Measurements from ENCODE around the gene CAMK1D. TPM values are rescaled to one million over a fixed set of nuclear protein-coding genes. Genes with fewer than 3 reads are reported as not detected.

CAMK1D gene
- total RNA-seq, 1 experiment from 2014 or later = 6.3 TPM

- DNase-seq = no peak
- Histone ChIP-seq H2BK12ac (ENCODE audit: insufficient read length, low read depth, low read length) (no peak overlapping the region), H3K4me1 (ENCODE audit: insufficient read depth, low read length) (peaks cover under 1% of the 10 kb centered on the region; the same call in 1 of the 2 replicates), H2BK120ac (ENCODE audit: low read depth, low read length, poor library complexity, severe bottlenecking) (no peak overlapping the region), H3K4me2 (ENCODE audit: insufficient read depth, insufficient read length, low read length) (peak overlapping the region; percentile 68), H3K79me1 (ENCODE audit: insufficient read depth, low read depth, low read length, poor library complexity, severe bottlenecking) (no peaks in the 10 kb centered on the region), H3K27ac (ENCODE audit: insufficient read length, low read depth, low read length) (no peak overlapping the region), H3T11ph (ENCODE audit: low read length) (no peak overlapping the region), H3K4ac (ENCODE audit: low read depth, low read length) (no peak overlapping the region), H2BK5ac (ENCODE audit: insufficient read length, low read length) (no peak overlapping the region), H3K9me3 (ENCODE audit: control insufficient read depth, low read depth, low read length) (no peaks in the 10 kb centered on the region), H3K56ac (ENCODE audit: insufficient read length, low read depth, low read length) (no peak overlapping the region), H4K20me1 (ENCODE audit: control insufficient read depth, insufficient read depth, insufficient read length) (no peaks in the 10 kb centered on the region), H3K23me2 (ENCODE audit: insufficient read length, low read depth, low read length, poor library complexity, severe bottlenecking) (peaks cover 17% of the 10 kb centered on the region), H2AK5ac (ENCODE audit: insufficient read length, low read length) (no peak overlapping the region), H2BK15ac (ENCODE audit: low read depth, low read length) (no peak overlapping the region), H3K79me2 (ENCODE audit: insufficient read depth, low read length) (no peaks in the 10 kb centered on the region), H4K91ac (ENCODE audit: insufficient read length, low read depth, low read length) (no peak overlapping the region), H4K8ac (replicated peaks; ENCODE audit: insufficient read length, low read depth, low read length) (no peak overlapping the region), H3K23ac (ENCODE audit: insufficient read length, low read depth, low read length) (no peak overlapping the region), H3K9ac (ENCODE audit: extremely low read depth, insufficient read length, low read length) (no peak overlapping the region), H3K18ac (ENCODE audit: insufficient read length, low read depth, low read length) (no peak overlapping the region), H2BK20ac (ENCODE audit: low read depth, low read length, poor library complexity, severe bottlenecking) (no peak overlapping the region), H3K27me3 (ENCODE audit: insufficient read depth, low read length) (peaks cover 11% of the 10 kb centered on the region; the same call in 1 of the 2 replicates), H2AFZ (ENCODE audit: low read length) (no peak overlapping the region), H3K14ac (ENCODE audit: insufficient read depth, low read length) (0 out of 2 replicates have a peak overlapping the region, but pooled peaks have one; percentile 31), H4K5ac (ENCODE audit: insufficient read length, low read depth, low read length) (no peak overlapping the region)
- no CpG with 5 or more reads among the region's 24 CpGs for WGBS (ENCODE audit: extremely low coverage, insufficient read length, low lambda C conversion rate)
- Mint-ChIP-seq H3K27me3 (ENCODE audit: low read depth) (peaks cover 56% of the 10 kb centered on the region), H3K36me3 (ENCODE audit: insufficient read depth in 1 of 3, low read depth in 3 of 3) (no peaks in the 10 kb centered on the region; a peak in 1 of 7 replicates), H3K27ac (no peak overlapping the region), H3K9me3 (no peaks in the 10 kb centered on the region), H3K4me3 (peak overlapping the region; percentile 66 to 78), H3K4me1 (peaks cover 23 to 35% of the 10 kb centered on the region in 2 experiments)
- TF ChIP-seq CTCF (conservative IDR thresholded peaks at IDR 0.05) = no peak
Observed at GRCh38 chr10:12348294-12348869, 965 bp upstream of the CAMK1D start.

Measured in H9 (cell line).